T-helper 2 cell treated with Interferon-gamma antibody and Interleukin-4, amounts not matched to agents 100 ng/mL and 5 ng/mL, for 36 hours (primary cell): Measurements from ENCODE around the gene SHC3. TPM values are rescaled to one million over a fixed set of nuclear protein-coding genes. Genes with fewer than 3 reads are reported as not detected.

Experiments used
- intact Hi-C: fragments of 100-400 bp; cut with micrococcal nuclease; formaldehyde crosslinking; loops from one replicate; pipeline ENCODE4 v1.15.1; 2023
- total RNA-seq: library from RNA; stranded (reverse); gene quantifications from 2 replicates; pipeline ENCODE4 v1.2.3, GENCODE V29; 2022

The SHC3 gene
- total RNA-seq, 1 donor from 2014 or later = not detected

GRCh38 chr9:89161221-89161620, 17.4 kb downstream of the SHC3 start:
- intact Hi-C loops = no loop called here

GRCh38 chr9:89160806-89161205, 17.8 kb downstream of the SHC3 start:
- intact Hi-C loops = no loop called here

- intact Hi-C loops = no loop called here
Observed at GRCh38 chr9:89154651-89155336, 23.8 kb downstream of the SHC3 start.

- intact Hi-C loops = no loop called here
Observed at GRCh38 chr9:89154218-89154617, 24.4 kb downstream of the SHC3 start.

GRCh38 chr9:89153232-89154017, 25.2 kb downstream of the SHC3 start:
- intact Hi-C loops = no loop called here

GRCh38 chr9:89149726-89150125, 28.9 kb downstream of the SHC3 start:
- intact Hi-C loops = no loop called here

GRCh38 chr9:89145097-89145496, 33.5 kb downstream of the SHC3 start:
- intact Hi-C loops = no loop called here

- intact Hi-C loops = no loop called here
Observed at GRCh38 chr9:89144238-89144637, 34.4 kb downstream of the SHC3 start.

- intact Hi-C loops = no loop called here
Observed at GRCh38 chr9:89143266-89143665, 35.4 kb downstream of the SHC3 start.

GRCh38 chr9:89139455-89139854, 39.2 kb downstream of the SHC3 start:
- intact Hi-C loops = no loop called here

GRCh38 chr9:89138463-89139390, 39.9 kb downstream of the SHC3 start:
- intact Hi-C loops = no loop called here

GRCh38 chr9:89137542-89138462, 40.8 kb downstream of the SHC3 start:
- intact Hi-C loops = no loop called here

GRCh38 chr9:89135591-89136166, 42.9 kb downstream of the SHC3 start:
- intact Hi-C loops = no loop called here

- intact Hi-C loops = no loop called here
Observed at GRCh38 chr9:89134709-89135108, 43.9 kb downstream of the SHC3 start.

GRCh38 chr9:89122949-89123348, 55.7 kb downstream of the SHC3 start:
- intact Hi-C loops = no loop called here

- intact Hi-C loops = no loop called here
Observed at GRCh38 chr9:89120704-89121103, 57.9 kb downstream of the SHC3 start.

GRCh38 chr9:89116805-89117192, 61.8 kb downstream of the SHC3 start:
- intact Hi-C loops = no loop called here

- intact Hi-C loops = no loop called here
Observed at GRCh38 chr9:89116064-89116804, 62.4 kb downstream of the SHC3 start.

GRCh38 chr9:89115426-89115825, 63.2 kb downstream of the SHC3 start:
- intact Hi-C loops = no loop called here

- intact Hi-C loops = no loop called here
Observed at GRCh38 chr9:89114741-89115140, 63.9 kb downstream of the SHC3 start.
